Measurements from ENCODE around the gene GDAP1L1.
"Not testable (repeated sequence)": the region's sequence is repeated elsewhere in the genome, so short reads cannot be mapped to it uniquely, and the experiment has no call there.

GDAP1L1 gene

DNA sequence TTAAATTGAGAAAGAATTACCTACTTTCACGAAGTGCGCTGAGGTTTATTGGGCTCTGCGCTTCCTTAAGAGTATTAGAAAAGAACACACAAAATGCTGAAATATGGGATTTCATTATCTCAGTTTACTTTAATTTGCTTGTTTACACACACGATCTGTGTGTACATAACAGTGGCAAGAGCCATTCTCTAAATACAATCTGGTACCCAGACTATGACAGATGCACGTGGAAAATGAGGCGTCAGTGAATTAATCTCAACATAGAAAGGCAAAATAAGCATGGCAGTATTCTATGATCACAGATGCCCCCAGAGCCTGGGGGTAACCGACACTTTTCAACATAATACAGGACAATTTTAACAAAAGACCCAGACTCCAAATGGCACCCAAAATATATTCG is 55.6 kb downstream of the GDAP1L1 start:
- no peak for DNase-seq (ENCODE audit: low read depth)

DNA sequence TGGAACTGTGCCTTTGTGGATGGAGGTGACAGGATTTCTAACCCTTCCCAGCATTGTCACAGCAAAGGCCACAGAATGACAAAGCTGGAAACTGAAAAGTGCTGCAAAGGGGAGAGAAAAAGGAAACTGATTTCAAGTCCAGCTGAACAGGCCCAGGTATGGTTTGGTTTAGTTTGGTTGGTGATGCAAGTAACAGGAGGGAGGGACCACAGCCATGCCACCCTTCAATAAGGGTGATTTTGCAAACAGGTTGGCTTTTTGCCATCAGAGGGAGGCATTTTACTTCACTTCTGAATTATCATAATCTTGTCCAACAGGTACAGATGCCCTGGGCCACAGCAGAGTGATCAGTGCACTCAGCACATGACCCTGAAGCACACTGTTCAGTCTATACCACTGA is 57.3 kb downstream of the GDAP1L1 start:
- no peak for DNase-seq (ENCODE audit: low read depth)

DNA sequence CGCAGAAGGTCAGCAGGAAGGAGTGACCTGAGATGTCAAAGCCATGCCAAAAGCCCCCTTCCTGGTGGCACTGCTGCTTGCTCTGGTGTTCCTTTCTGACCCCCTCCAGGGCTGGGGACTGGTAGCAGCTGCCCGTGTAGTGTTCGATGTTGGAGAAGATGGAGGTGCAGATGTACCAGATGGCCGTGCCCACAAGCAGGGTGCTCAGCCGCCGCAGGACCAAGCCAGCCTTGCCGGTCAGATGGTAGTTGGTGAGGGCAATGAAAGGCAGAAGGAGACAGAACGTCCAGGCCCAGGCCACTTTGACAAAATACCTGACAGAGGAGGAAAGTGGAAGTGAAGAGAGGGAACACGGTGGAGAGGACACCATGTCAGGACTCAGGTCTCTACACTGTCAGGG is 59.8 kb downstream of the GDAP1L1 start:
- no peak for DNase-seq (ENCODE audit: low read depth)

DNA sequence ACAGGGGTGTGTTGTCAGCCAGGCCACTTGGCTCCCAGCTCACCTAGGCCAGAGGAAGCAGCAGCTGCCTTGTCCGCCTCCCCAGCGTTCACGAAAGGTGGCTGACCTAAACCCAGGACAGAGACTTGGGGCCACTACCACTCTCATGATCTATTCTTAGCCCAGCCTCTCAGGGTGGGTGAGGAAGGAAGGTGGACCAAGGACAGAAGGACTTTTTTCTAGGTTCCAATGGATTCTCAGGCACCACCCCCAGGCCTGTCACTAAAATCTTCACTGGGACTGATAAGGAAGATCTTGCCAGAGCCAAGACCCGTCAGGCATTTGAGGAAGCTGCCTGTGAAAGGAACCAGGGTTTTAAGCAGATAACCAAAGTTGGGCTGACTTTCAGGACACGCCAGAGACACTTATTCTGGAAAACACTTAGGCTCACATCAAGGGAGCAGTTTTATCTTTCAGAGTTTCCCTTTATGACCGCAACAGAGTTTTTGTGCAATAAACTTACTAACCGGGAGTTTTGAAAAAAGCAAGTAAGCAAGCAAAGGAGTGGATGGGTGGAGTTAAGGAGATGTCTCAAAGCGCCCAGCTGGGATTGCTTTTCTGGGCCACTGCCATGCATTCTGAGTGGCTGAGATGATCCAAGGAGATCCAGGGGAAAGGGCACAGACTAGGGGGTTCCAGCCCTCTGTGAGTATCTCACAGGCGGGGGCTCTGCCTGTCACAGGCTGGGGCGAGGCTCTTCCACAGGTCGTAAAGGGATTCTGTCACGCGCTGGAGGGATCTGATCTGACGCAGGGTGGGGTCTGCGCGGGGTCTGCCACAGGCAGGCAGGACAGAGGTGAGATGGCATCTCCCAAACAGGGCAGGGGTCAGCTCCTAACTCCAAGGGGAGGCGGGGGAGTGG is 62.9 kb downstream of the GDAP1L1 start:
- no peak for DNase-seq (ENCODE audit: low read depth)

DNA sequence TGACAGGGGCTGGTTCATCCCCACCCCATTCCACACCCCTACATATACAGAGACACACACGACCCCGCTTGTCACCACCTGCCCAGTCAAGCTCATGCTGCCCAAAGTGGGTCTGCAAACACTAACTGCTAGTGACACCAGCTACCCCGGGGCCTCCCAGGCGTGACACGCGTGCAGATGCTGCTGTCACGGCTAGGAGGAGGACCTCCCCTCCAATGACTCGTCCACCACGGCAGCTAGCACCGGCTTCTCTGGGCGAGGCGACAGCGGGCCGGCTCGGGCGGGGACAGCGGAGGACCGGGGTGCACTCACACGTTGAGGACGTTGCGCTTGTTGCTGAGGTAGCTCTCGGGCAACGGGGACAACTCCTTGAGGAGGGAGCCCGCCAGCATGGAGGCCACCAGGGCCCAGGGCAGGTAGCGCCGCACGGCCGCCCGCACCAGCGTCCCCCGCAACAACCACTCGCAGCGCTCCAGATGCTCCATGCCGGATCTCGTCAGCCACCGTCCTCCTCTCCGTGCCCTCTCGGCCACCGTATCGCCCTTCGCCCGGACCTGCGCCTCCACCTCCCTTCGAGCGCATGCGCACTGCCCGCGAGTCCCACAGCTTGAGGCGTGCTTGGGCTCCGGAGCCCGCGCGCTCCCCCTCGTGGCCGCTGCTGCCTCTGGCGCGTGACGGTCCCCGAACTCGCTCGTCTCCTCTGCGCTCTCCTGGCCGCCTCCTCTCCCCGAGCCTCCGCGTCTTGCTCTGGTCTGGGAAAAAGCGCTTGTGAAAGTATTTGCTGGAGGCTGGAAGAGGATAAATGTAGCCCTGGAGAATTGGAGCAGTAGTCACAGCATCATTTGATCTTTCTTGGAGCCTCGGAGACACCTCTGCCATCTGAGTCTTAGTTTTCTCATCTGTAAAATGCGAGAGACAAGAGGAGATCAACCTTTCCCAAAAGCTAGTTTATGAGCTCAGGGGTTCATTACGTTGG is 63.8 kb downstream of the GDAP1L1 start, which contains the start of gene FITM2:
TSS of gene FITM2 (minus strand) at position 539 of the 976 bp plus-strand sequence. CDS start at position 485, 54 bp downstream.
- DNase-seq (ENCODE audit: low read depth): peak; percentile 97

DNA sequence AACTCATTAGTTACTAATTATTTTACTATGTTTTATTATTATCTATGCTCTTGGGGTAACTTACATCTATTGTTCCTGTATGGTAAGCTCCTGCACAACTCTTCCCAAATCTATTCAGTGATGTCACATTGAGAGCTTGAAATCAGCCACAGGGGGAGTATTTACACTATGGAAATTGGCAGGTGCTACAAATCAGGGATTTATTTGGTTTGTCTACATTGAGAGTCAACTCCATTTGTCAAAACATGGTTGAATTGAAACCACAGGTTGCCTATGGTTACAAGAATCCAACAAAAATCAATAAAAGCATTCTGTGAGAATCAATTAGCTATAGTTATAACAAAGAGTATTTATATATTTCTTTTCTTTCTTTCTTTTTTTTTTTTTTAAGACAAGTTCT is 67.8 kb downstream of the GDAP1L1 start:
- DNase-seq (ENCODE audit: low read depth): no peak

DNA sequence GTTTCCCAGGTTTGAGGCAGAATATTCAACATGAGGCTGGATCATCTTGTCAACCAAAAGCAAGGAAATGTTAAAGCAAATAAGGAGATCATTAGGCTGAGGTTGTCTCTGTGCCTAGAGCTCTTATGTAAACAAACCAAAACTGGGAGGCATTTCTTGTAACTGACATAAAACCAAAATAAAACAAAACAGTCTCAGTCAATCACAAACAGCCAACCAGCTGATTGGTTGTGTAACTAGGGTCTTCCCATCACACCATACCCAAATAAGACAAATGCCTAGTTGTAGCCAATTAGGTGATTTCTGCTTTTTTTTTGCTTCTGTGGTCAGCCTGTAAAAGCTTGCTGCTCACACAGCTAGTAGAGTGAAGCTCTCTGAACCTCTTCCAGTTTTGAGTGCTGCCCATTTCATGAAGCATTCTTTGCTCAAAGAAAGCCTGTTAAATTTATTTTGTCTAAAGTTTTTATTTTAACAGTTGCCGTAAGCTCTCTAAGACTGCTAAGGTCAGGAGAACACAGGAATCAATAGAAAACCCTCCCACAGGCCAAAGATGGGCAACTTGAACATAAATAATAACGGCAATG is 72.8 kb downstream of the GDAP1L1 start:
- DNase-seq (ENCODE audit: low read depth): no peak

DNA sequence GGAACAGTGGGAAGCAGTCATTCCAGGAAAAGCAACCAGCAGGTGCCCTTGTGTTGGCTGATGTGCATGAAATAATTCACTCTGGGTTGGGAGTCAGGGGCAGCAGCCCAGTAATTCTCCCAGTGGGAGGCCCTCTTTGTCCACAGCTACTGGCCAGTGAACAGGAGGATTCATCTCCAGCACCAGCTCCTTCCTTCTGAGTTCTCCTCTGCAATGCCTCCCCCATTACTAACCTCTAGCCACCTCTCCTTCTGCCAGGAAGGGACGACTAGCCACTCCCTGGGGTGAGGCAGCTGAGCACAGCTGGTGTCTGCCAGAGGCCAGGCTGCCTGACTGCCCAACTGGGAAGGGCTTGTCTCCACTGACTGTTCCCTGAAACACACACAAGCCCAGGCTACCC is 77.2 kb downstream of the GDAP1L1 start:
- DNase-seq (ENCODE audit: low read depth): no peak

DNA sequence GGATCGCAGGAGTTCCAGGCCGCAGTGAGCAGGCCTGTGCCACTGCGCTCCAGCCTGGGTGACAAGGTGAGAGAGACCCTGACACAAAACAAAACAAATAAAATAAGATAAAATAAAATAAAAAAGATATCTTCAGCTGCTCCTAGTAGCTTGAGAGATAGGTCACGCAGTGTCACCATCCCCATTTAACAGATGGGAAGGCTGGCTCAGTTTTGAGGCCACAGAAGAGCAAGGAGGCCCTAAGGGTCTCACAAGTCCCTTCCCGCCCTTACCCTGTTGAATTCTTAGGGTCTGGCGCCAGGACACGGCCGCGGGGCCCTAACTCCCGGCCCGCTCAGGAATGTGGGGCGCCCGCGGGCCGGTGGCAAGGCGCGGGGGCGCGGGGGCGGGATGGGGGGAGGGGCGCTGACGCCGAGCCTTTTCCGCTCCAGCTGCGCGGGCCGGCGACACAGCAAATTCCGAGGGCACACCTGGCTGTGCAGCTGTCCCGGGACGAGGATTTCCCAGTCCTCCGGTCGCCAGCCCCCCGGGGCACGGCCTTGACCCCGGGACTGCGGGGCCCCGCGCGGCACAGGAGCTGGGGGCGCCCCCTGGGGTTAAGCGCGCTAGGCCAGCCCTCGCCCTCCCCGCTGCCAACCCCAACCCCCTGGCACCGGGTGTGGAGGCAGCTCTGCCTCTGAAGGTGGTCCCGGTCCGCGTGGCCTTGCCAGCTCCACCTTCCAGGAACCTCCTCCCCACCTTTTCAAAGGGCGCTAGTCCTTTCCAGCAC is 79.5 kb downstream of the GDAP1L1 start:
- no peak for DNase-seq (ENCODE audit: low read depth)

DNA sequence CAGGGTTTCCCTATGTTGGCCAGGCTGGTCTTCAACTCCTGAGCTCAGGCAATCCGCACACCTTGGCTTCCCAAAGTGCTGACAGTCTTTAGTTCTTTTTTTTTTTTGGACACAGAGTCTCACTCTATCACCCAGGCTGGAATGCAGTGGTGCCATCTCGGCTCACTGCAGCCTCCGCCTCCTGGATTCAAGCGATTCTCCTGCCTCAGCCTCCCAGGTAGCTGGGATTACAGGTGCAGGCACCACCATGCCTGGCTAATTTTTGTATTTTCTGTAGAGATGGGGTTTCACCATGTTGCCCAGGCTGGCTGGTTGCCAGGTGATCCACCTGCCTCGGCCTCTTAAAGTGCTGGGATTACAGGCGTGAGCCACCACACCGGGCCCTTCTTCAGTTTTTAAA is 80.6 kb downstream of the GDAP1L1 start:
- DNase-seq (ENCODE audit: low read depth): not testable (repeated sequence)

DNA sequence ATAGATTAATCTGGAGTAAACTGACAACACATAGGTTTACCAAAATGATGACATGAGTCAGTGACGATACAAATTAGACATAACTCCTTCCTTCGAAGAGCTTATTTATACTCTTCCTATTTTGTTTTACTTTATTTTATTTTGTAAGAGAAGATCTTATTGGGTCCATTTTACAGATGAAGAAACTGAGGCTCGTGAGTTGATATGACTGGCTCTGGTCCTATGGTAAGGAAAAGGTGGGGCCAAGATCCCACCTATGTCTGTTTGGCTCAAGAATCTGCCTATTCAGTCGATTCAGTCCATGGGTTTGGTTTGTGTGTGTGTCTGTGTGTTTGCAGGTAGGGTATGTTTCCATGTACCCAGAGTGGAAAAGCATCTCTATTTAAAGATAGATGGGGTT is 81.3 kb downstream of the GDAP1L1 start:
- no peak for DNase-seq (ENCODE audit: low read depth)
